Measurements from ENCODE around the gene STK38. TPM values are rescaled to one million over a fixed set of nuclear protein-coding genes. Genes with fewer than 3 reads are reported as not detected.
A peak's percentile ranks its signal among the peaks of the same experiment; 100 is the strongest.

STK38 gene
- total RNA-seq, 2 experiments from 2014 or later: 29.4 to 42.5 TPM

DNA sequence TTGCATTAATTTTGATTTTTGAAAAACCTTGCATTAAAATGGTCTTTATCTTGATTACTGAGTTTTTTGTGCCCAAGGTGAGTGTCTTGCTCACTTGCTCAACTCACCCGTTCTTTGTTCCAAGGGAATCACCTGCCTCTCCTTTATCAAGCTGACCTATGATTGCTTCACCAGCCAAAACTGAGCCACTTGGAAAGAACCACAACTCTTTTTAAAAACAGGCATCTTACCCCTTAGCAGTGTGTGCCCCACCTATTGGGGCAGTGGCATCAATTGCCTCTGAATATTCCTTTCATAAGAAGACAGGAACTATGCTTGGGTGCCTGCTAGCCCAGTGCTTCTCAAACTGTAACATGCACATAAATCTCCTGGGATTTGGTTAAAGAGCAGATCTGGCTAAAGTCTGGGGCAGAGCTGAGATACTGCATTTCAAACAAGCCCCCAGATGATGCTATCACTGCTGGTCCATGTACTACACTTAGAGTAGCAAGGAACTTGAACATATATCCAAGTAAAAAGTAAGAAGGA, 3.3 kb upstream of the STK38 start:
- H2AFZ ChIP-seq (ENCODE audit: low read length): peak overlapping the region; percentile 69; the same call in 1 of the 2 replicates
- peak overlapping the region; percentile 72 for H3K27ac ChIP-seq (ENCODE audit: low read depth, low read length, poor library complexity, severe bottlenecking)
- peak overlapping the region; percentile 71 for H3K4me2 ChIP-seq (ENCODE audit: low read length)
- H3K36me3 ChIP-seq (ENCODE audit: insufficient read depth, low read length): no peaks in the 10 kb centered on the region
- BruUV-seq (replicated peaks): no TSS peak
- TF ChIP-seq EZH2phosphoT487 (IDR thresholded peaks at IDR 0.05; ENCODE audit: borderline replicate concordance, low read depth, low read length): no peak
- TF ChIP-seq, protein P1, sequence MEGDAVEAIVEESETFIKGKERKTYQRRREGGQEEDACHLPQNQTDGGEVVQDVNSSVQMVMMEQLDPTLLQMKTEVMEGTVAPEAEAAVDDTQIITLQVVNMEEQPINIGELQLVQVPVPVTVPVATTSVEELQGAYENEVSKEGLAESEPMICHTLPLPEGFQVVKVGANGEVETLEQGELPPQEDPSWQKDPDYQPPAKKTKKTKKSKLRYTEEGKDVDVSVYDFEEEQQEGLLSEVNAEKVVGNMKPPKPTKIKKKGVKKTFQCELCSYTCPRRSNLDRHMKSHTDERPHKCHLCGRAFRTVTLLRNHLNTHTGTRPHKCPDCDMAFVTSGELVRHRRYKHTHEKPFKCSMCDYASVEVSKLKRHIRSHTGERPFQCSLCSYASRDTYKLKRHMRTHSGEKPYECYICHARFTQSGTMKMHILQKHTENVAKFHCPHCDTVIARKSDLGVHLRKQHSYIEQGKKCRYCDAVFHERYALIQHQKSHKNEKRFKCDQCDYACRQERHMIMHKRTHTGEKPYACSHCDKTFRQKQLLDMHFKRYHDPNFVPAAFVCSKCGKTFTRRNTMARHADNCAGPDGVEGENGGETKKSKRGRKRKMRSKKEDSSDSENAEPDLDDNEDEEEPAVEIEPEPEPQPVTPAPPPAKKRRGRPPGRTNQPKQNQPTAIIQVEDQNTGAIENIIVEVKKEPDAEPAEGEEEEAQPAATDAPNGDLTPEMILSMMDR (conservative IDR thresholded peaks at IDR 0.05; ENCODE audit: low read length): no peak
- H4K20me1 ChIP-seq (ENCODE audit: insufficient read depth, low read length): peaks cover 10% of the 10 kb centered on the region; the same call in 1 of the 2 replicates
- intact Hi-C loops (cut with micrococcal nuclease; ENCODE audit: unreplicated experiment): no loop called here
- peak overlapping the region; percentile 33 for H3K4me3 ChIP-seq (ENCODE audit: low read depth, low read length, poor library complexity, severe bottlenecking)
- H3K4me1 ChIP-seq (ENCODE audit: insufficient read depth, low read length, poor library complexity, severe bottlenecking): peaks cover 60% of the 10 kb centered on the region
- CTCF ChIA-PET (ENCODE audit: unreplicated experiment): no interaction called here
- peak; percentile 92 for DNase-seq (ENCODE audit: low spot score)
- H3K79me2 ChIP-seq (ENCODE audit: insufficient read depth, low read depth, low read length): peaks cover 17% of the 10 kb centered on the region
- POLR2A ChIA-PET: interaction anchor here (0.8 to 1.8 kb wide), 3 partner anchors 9 to 65 kb away, joined by 3 to 9 read pairs (median 3); no protein-coding TSS in a partner anchor
- no peaks in the 10 kb centered on the region for H3K9me3 ChIP-seq (ENCODE audit: low read length)
- H3K9me2 ChIP-seq (ENCODE audit: insufficient read depth, low read length): no peaks in the 10 kb centered on the region

DNA sequence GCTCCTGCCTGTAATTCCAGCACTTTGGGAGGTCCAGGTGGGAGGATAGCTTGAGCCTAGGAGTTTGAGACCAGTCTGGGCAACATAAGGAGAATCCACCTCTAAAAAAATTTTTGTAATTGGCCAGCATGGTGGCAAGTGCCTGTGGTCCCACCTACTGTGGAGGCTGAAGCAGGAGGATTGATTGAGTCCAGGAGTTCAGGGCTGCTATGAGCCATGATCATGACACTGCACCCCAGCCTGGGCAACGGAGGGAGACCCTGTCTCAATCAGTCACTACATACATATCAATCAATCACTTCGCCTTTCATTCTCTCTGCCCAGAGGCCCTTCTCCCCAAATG, 1.1 kb upstream of the STK38 start:
- ChIA-PET CTCF (ENCODE audit: unreplicated experiment) (interaction anchor here (0.6 kb wide), 2 partner anchors 53 to 879 kb away, joined by 3 to 4 read pairs; no protein-coding TSS in a partner anchor), POLR2A (interaction anchor here (0.6 to 2.4 kb wide), 10 partner anchors 9 to 228 kb away, joined by 3 to 9 read pairs (median 3); no protein-coding TSS in a partner anchor)
- BruUV-seq (replicated peaks): no TSS peak
- H3K79me2 ChIP-seq (ENCODE audit: insufficient read depth, low read depth, low read length): peaks cover 38% of the 10 kb centered on the region
- TF ChIP-seq, protein P1 (conservative IDR thresholded peaks at IDR 0.05; ENCODE audit: low read length): no peak; the same call in 1 of the 2 replicates
- no peak for TF ChIP-seq EZH2phosphoT487 (IDR thresholded peaks at IDR 0.05; ENCODE audit: borderline replicate concordance, low read depth, low read length)
- H3K9me3 ChIP-seq (ENCODE audit: low read length): no peaks in the 10 kb centered on the region
- peaks cover 19% of the 10 kb centered on the region for H3K36me3 ChIP-seq (ENCODE audit: insufficient read depth, low read length)
- no peak for DNase-seq (ENCODE audit: low spot score)
- peak overlapping the region; percentile 61 for H2AFZ ChIP-seq (ENCODE audit: low read length)
- intact Hi-C loops (cut with micrococcal nuclease; ENCODE audit: unreplicated experiment): no loop called here
- H3K27ac ChIP-seq (ENCODE audit: low read depth, low read length, poor library complexity, severe bottlenecking): peak overlapping the region; percentile 78
- no peaks in the 10 kb centered on the region for H3K9me2 ChIP-seq (ENCODE audit: insufficient read depth, low read length)
- H4K20me1 ChIP-seq (ENCODE audit: insufficient read depth, low read length): peaks cover 13% of the 10 kb centered on the region; the same call in 1 of the 2 replicates
- peak overlapping the region; percentile 68 for H3K4me2 ChIP-seq (ENCODE audit: low read length)
- H3K4me1 ChIP-seq (ENCODE audit: insufficient read depth, low read length, poor library complexity, severe bottlenecking): peaks cover 66% of the 10 kb centered on the region
- H3K4me3 ChIP-seq (ENCODE audit: low read depth, low read length, poor library complexity, severe bottlenecking): no peak overlapping the region
